GM18868 (cell line): Measurements from ENCODE around the gene MPZL1.
A peak's percentile ranks its signal among the peaks of the same experiment; 100 is the strongest.
"Not testable (repeated sequence)": the region's sequence is repeated elsewhere in the genome, so short reads cannot be mapped to it uniquely, and the experiment has no call there.

ENCODE experiments used
- ATAC-seq: cut with Tn5 transposase; IDR thresholded peaks from one replicate; pipeline ENCODE4 v1.9.1; 2021; ENCODE audit warnings: mild to moderate bottlenecking, moderate library complexity; ENCODE audit not compliant: unreplicated experiment

MPZL1 gene

GRCh38 chr1:167805041-167805556 is 83.3 kb downstream of the MPZL1 start:
- peak; percentile 37 for ATAC-seq

GRCh38 chr1:167806235-167806634 is 84.5 kb downstream of the MPZL1 start:
- not testable (repeated sequence) for ATAC-seq

DNA sequence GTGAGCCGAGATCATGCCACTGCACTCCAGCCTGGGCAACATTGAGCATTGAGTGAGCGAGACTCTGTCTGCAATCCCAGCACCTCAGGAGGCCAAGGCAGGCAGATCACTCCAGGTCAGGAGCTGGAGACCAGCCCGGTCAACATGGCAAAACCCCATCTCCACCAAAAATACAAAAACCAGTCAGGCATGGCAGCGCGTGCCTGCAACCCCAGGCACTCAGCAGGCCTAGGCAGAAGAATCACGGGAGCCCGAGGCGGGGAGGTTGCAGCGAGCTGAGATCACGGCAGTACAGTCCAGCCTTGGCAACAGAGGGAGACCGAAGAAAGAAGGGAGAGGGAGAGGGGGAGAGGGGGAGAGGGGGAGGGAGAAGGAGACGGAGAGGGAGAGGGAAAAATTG is 84.9 kb downstream of the MPZL1 start:
- ATAC-seq = not testable (repeated sequence)

DNA sequence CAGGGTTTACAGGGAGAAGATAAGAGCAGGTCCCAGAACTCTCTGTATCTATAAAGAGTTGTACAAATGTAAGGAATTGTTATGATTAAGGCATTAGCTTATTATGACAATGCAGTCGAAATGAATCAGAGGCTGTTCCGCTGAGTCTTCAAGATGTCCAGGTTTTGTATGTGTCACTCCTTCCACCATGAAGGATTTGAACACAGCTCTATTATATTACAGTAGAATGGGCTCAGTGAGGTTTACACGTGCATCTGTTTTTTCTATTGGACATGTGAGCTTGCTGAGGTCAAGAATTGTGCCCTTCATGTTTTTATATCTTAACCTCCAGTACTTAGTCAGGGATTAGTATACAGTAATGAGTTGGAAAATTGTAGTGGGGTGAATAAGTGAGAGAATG is 86.3 kb downstream of the MPZL1 start:
- no peak for ATAC-seq

DNA sequence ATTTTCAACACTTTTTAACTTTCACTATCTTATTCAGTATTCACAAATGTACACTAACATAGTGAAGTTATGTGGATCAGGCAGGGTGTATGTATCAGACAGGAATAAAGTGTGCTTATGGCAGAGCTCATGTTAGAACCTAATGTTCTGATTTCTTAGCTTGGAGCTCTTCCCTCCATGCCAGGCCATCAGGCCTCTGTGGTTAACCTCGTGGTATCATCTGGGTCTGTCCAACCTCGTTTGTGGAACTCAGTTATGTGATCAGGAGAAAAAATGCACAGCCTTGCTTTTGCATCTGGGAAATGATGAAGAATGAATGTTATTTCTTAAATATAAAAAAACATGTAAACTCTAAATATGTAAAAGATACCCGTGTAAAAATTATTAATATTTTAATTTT is 86.9 kb downstream of the MPZL1 start:
- no peak for ATAC-seq

- ATAC-seq = no peak
Measured at GRCh38 chr1:167812972-167813371, 91.2 kb downstream of the MPZL1 start.

DNA sequence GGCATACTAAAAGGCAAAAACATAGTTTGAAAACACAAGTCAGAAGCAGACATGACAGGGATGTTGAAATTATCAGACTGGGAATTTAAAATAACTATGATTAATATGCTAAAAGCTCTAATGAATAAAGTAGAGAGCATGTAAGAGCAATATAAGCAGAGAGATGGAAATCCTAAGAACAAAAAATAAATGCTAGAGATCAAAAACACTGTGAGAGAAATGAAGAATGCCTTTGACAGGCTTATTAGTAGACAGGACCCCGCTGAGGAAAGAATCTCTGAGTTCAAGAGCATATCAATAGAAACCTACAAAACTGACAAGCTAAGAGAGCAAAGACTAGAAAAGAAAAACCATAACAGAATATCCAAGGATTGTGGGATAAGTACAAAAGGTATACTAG is 93.9 kb downstream of the MPZL1 start:
- no peak for ATAC-seq

- peak; percentile 80 for ATAC-seq
Measured at GRCh38 chr1:167819849-167820683, 98.3 kb downstream of the MPZL1 start.

GRCh38 chr1:167820684-167821355 is 99.0 kb downstream of the MPZL1 start:
- no peak for ATAC-seq

DNA sequence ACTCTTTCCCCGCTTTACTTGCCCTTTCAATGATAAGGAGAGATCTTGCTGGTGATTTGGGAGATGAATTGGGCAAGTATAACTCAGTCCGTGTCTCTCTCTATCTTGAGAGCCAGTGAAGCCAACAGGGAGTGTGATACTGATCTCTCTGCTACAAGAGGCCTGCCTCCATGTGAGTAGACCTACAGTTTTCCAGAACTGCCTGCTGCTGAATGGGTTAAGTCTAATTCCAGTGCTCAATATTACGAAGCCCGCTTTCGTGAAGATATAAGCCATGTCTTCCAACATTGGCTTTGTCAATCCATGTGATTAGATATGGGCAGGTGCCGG is 99.5 kb downstream of the MPZL1 start:
- ATAC-seq = no peak

DNA sequence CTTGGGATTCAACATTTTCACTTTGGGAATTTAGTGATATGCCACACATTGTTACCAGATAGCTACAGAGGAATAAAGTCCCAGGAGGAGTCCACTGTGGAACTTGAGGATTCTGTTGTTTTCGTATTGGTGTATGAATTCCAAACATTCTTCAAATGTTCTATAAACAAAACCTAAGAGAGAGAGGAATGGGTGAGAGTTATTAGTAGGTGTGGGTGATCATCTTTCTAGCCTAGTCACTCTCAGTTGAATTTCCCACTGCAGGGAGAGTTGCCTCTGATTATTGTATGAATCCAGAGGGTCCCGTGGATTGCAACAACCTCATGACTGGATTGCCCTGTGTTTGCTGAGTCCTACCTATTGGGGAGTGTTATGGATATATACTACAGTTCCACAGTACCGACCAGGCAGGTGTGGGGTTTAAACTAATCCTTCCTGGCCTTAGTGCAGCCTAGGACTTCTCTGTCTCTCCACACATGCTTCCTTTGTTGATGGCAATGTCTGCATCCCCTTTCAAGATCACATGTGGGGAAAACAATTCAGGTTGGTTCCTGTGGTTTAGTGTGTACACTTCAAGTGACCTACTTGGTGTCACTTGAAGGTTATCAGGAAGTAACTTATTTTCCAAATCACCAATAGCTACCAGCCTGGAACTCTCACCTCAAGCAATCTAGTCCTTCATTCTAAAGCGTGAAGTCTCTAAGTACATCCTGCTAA is 100.3 kb downstream of the MPZL1 start:
- no peak for ATAC-seq

- ATAC-seq = no peak
Measured at GRCh38 chr1:167824163-167824794, 102.5 kb downstream of the MPZL1 start.

- ATAC-seq = no peak
Measured at GRCh38 chr1:167825419-167826079, 103.8 kb downstream of the MPZL1 start.

DNA sequence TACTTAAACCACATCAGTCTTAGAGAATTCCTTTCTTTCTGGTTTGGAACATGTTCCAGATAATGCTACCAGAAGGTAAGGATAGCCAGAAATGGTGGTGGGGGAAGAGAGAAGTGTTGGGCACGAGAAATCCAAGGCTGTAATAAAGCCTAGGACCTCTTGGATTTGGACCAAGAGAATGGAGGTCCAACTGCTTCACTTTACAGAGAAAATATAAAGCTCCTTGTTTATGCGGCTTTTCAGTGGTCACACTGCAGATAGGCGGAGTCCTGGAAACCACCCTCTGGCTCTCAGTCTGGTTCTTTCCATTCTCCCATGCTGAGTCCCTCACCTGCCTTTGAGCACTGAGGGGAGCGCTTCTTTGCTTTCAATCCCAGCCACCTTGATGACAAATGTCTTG is 104.3 kb downstream of the MPZL1 start:
- no peak for ATAC-seq

GRCh38 chr1:167829868-167830267 is 108.1 kb downstream of the MPZL1 start:
- no peak for ATAC-seq

GRCh38 chr1:167830668-167831067 is 108.9 kb downstream of the MPZL1 start:
- ATAC-seq = not testable (repeated sequence)

DNA sequence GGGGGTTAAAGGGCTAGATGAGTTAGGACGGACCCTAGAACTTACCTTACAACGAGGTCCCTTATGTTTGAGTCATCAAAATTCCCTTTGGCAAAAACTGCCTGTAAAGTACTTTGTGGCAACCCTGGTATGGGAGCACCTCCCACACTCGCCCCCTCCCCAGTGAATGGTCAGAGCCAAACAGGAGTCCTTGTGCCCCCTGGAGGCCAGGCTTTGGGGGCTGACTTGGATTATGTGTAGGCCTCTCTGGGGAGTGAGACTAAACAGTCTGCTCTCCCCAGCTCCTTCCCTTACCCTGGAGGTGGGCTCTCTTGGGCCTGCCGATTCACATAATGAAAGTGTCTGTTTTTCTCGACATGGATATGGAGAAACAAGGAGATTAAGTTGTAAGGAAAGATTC is 110.9 kb downstream of the MPZL1 start:
- ATAC-seq = no peak

DNA sequence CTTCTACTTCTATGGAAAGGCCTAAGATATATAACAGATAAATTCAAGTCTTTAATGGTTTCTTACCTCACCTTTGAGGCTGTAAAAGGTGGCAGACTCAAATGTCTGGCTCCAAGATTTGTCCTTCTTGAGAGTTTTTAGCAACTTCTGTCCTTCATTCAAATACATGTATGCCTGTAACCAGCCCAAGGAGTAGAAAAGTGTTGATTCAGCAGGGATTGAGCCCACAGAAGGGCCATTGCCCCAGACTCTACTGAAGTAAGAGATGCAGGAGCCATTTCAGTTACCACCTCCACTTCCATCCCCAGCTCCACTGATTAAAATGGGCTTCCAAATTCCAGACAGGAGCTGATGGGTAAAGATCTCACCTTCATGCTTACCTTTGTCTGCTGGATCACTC is 112.1 kb downstream of the MPZL1 start:
- no peak for ATAC-seq

GRCh38 chr1:167836197-167836596 is 114.4 kb downstream of the MPZL1 start:
- ATAC-seq = no peak

DNA sequence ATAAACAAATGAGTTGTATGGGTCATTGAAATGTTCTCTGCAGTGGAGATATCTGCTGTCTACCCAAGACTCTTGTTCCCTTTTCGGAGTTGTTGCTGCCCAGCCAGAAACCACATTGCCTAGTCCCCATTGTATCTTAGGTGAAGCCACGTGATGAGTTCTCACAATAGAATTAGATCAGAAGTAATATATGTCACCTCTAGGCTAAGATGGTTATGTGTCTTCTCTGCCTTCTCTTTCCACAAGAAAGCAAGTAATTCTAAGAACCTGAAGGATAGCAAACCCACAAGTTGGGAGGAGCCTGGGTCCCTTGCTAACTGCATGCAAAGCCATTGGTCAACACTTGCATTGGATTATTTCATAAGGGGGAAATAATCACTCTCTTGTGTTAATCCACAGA is 115.5 kb downstream of the MPZL1 start:
- ATAC-seq = no peak

DNA sequence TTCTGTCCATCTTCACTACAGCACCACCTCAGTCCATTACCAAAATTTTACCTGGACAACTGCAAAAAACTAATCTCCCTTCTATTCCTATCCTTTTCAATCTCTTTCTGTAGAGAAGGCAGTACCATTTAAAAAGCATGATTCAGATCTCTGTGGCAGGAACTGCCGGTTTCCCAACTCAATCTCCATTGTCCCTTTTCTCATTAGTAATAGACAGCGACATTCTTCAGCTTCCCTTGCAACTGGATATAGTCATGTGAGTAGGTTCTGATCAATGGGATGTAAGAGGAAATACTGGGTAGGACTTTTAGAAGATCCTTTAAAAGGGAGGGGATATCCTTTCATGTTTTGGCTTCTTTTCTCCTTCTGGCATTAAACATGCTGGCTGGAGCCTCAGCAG is 117.2 kb downstream of the MPZL1 start:
- no peak for ATAC-seq
